ENCODE results near the gene MED16. TPM values are rescaled to one million over a fixed set of nuclear protein-coding genes. Genes with fewer than 3 reads are reported as not detected.

Gene MED16, protein sequence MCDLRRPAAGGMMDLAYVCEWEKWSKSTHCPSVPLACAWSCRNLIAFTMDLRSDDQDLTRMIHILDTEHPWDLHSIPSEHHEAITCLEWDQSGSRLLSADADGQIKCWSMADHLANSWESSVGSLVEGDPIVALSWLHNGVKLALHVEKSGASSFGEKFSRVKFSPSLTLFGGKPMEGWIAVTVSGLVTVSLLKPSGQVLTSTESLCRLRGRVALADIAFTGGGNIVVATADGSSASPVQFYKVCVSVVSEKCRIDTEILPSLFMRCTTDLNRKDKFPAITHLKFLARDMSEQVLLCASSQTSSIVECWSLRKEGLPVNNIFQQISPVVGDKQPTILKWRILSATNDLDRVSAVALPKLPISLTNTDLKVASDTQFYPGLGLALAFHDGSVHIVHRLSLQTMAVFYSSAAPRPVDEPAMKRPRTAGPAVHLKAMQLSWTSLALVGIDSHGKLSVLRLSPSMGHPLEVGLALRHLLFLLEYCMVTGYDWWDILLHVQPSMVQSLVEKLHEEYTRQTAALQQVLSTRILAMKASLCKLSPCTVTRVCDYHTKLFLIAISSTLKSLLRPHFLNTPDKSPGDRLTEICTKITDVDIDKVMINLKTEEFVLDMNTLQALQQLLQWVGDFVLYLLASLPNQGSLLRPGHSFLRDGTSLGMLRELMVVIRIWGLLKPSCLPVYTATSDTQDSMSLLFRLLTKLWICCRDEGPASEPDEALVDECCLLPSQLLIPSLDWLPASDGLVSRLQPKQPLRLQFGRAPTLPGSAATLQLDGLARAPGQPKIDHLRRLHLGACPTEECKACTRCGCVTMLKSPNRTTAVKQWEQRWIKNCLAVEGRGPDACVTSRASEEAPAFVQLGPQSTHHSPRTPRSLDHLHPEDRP
- total RNA-seq, result 9.2 and 12.1 TPM in 2 replicates

DNA sequence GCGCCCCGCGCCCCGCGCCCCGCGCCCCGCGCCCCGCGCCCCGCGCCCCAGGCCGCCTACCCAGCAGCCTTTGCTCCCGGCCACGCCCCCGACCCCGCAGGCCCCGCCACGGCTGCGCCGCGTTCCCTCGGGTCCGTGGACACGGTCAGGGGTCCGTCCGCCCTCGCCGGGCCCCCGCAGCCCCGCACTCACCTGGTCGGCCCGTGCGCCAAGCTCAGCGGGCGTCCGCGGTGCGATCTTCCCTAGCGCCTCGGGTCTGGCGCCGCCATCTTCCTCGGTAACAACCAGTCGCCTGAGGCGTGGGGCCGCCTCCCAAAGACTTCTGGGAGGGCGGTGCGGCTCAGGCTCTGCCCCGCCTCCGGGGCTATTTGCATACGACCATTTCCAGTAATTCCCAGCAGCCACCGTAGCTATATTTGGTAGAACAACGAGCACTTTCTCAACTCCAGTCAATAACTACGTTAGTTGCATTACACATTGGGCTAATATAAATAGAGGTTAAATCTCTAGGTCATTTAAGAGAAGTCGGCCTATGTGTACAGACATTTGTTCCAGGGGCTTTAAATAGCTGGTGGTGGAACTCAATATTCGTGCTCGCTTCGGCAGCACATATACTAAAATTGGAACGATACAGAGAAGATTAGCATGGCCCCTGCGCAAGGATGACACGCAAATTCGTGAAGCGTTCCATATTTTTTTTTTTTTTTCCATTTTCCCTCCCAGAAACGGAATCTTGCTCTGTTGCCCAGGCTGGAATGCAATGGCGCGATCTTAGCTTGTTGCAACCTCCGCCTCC is at the start of gene MED16, which contains the start of gene RNU6-9:
Gene MED16, minus strand, starts transcription at position 294 of the 796 bp plus-strand sequence. CDS start 2,056 bp downstream, outside the sequence.
Gene RNU6-9, plus strand, starts transcription at position 591 of the 796 bp plus-strand sequence.
- Histone ChIP-seq H3K4me3 (ENCODE audit: low read depth, low read length) (peak within 1 kb of the TSS; percentile 80), H3K36me3 (ENCODE audit: control insufficient read depth, insufficient read depth, low read length) (peaks cover 16% of the 10 kb centered on the region), H3K27me3 (ENCODE audit: control insufficient read depth, insufficient read depth, low read length) (no peaks in the 10 kb centered on the region)
- FAIRE-seq (no peak), DNase-seq (ENCODE audit: low read depth) (peak; percentile 82)
- TF ChIP-seq, protein P1, sequence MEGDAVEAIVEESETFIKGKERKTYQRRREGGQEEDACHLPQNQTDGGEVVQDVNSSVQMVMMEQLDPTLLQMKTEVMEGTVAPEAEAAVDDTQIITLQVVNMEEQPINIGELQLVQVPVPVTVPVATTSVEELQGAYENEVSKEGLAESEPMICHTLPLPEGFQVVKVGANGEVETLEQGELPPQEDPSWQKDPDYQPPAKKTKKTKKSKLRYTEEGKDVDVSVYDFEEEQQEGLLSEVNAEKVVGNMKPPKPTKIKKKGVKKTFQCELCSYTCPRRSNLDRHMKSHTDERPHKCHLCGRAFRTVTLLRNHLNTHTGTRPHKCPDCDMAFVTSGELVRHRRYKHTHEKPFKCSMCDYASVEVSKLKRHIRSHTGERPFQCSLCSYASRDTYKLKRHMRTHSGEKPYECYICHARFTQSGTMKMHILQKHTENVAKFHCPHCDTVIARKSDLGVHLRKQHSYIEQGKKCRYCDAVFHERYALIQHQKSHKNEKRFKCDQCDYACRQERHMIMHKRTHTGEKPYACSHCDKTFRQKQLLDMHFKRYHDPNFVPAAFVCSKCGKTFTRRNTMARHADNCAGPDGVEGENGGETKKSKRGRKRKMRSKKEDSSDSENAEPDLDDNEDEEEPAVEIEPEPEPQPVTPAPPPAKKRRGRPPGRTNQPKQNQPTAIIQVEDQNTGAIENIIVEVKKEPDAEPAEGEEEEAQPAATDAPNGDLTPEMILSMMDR (IDR thresholded peaks at IDR 0.05; ENCODE audit: insufficient read depth, low read length, severe bottlenecking), result no peak

DNA sequence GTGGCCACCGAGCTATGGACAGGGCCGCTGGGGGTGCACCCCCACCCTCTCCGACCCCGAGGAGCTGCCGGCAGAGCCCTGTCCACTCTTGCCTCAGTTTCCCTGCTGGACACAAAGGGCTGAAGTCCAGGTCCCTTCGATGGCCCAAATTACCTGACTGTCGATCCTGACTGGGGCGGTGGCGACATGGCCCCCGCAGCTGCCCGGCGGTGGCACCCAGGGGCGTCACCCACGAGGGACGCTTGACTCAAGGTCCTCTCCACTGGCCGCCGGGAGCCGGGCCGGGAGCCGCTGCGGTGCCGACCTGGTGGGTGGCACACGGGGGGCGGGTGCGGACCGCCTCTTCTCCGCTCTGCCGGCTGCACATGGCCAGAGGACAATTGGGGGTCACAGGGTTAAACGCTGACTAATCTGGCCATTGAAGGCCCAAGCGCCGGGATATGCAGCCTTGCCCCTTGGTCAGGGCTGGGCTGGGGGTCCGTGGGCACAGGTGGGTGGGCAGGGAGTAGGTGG is 49.2 kb upstream of the MED16 start:
- Histone ChIP-seq H3K27me3 (ENCODE audit: control insufficient read depth, insufficient read depth, low read length) (no peaks in the 10 kb centered on the region), H3K4me3 (ENCODE audit: low read depth, low read length) (no peak overlapping the region), H3K36me3 (ENCODE audit: control insufficient read depth, insufficient read depth, low read length) (peaks cover 8% of the 10 kb centered on the region)
- no peak for FAIRE-seq
- TF ChIP-seq, protein P1 (IDR thresholded peaks at IDR 0.05; ENCODE audit: insufficient read depth, low read length, severe bottlenecking), result no peak
- no peak for DNase-seq (ENCODE audit: low read depth)

DNA sequence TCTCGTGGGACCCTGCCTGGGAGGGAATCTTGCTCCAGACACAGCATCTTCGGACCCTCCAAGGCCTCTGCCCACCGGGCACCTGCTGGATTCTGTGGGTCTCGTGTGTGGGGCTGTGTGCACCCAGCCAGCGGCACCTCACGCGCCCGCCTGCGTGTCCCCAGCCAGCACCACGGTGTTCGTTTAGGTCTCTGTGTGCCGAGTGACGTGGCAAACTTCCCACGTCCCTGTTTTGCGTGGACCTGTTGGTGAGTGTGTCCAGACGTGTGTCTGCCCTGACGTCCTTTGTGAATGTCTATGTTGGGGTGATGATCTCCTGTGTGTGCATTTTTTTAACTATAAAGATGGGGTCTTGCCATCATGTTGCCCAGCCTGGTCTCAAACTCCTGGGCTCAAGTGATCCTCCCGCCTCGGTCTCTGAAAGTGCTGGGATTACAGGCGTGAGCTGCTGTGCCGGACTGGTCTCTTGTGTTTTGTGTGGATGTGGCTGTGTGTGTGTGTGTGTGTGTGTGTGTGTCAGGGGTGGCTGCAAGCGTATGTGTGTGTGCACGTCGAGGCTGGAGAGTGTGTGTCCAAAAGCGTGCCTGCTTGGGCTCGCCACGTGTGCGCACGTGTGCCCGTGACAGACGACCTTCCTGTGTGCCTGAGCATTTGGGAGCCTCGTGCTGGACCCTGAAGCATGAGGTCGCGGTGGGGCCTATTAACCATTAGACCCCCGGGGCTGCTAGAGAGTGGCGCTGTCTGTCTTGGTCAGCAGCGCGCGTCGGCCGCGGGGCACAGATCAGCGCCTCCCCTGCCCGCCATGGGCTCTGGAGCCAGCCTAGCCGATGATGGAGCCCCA is 48.5 kb upstream of the MED16 start:
- DNase-seq (ENCODE audit: low read depth), result no peak
- TF ChIP-seq, protein P1 (IDR thresholded peaks at IDR 0.05; ENCODE audit: insufficient read depth, low read length, severe bottlenecking), result no peak
- Histone ChIP-seq H3K4me3 (ENCODE audit: low read depth, low read length) (peak overlapping the region; percentile 21), H3K27me3 (ENCODE audit: control insufficient read depth, insufficient read depth, low read length) (no peaks in the 10 kb centered on the region), H3K36me3 (ENCODE audit: control insufficient read depth, insufficient read depth, low read length) (peaks cover 8% of the 10 kb centered on the region)
- FAIRE-seq, result no peak

DNA sequence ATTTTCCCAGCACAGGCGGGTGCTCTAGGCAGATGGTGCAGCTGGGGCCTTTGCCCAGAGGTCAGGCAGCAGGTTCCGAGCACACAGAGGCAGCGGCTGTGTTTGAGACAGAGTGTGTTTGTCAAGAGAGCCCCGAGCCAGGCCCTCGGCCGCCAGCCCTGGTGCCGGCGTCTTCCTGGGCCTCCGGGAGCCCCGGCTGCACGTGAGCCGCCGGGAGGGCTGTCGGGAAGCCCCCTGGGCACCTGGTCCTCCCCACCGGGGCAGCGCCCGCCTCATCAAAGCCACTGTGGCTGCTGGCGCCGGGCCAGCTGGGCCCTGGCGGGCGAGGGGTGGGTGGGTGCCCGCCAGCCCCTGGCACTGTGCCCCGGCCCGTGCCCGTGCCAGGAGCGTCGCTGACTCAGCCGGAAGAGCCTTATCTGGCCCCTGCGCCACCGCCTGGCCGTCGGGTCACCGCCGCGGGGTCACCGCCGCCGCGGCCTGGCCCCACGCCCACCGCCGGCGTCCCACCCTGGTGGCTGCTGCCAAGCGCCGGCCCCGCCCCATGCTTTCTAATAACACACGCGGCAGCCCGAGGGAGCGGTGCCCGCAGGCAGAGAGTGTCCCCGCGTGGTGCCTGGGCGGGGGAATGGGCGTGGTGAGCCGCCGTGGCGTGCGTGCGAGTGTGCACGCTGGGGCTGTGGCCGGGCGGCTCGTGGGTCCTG is 47.8 kb upstream of the MED16 start:
- H3K36me3 ChIP-seq (ENCODE audit: control insufficient read depth, insufficient read depth, low read length), result peaks cover 8% of the 10 kb centered on the region
- H3K27me3 ChIP-seq (ENCODE audit: control insufficient read depth, insufficient read depth, low read length), result no peaks in the 10 kb centered on the region
- FAIRE-seq (no peak), DNase-seq (ENCODE audit: low read depth) (no peak)
- TF ChIP-seq, protein P1 (IDR thresholded peaks at IDR 0.05; ENCODE audit: insufficient read depth, low read length, severe bottlenecking), result no peak
- H3K4me3 ChIP-seq (ENCODE audit: low read depth, low read length), result peak overlapping the region; percentile 21

Data from bronchial epithelial cell (primary cell).